ENCODE results near the gene QRICH1.

QRICH1 gene

GRCh38 chr3:49120096-49120437, 26.2 kb upstream of the QRICH1 start:
- no peak for DNase-seq (ENCODE audit: low read depth, low spot score)

- no peak for DNase-seq (ENCODE audit: low read depth, low spot score)
These were observed 25.6 kb upstream of the QRICH1 start for GRCh38 chr3:49119439-49119838.

- DNase-seq (ENCODE audit: low read depth, low spot score) = no peak
These were observed 25.2 kb upstream of the QRICH1 start for GRCh38 chr3:49119036-49119435.

- DNase-seq (ENCODE audit: low read depth, low spot score) = no peak
These were observed 18.4 kb upstream of the QRICH1 start for GRCh38 chr3:49112262-49112661.

GRCh38 chr3:49111347-49111746, 17.5 kb upstream of the QRICH1 start:
- DNase-seq (ENCODE audit: low read depth, low spot score) = no peak

- no peak for DNase-seq (ENCODE audit: low read depth, low spot score)
These were observed 16.9 kb upstream of the QRICH1 start for GRCh38 chr3:49110780-49111179.

GRCh38 chr3:49108346-49108745, 14.5 kb upstream of the QRICH1 start:
- DNase-seq (ENCODE audit: low read depth, low spot score) = no peak

- peak; percentile 70 for DNase-seq (ENCODE audit: low read depth, low spot score)
These were observed 10.8 kb upstream of the QRICH1 start, which contains the start of gene QARS1 for GRCh38 chr3:49104427-49105291. TSS of gene QARS1 (minus strand) at chr3:49104757. CDS start at chr3:49104733, 24 bp downstream.

GRCh38 chr3:49104052-49104426, 10.2 kb upstream of the QRICH1 start:
- DNase-seq (ENCODE audit: low read depth, low spot score) = no peak

GRCh38 chr3:49100046-49100615, 6.3 kb upstream of the QRICH1 start:
- DNase-seq (ENCODE audit: low read depth, low spot score) = no peak

GRCh38 chr3:49098910-49099630, 5.2 kb upstream of the QRICH1 start:
- no peak for DNase-seq (ENCODE audit: low read depth, low spot score)

GRCh38 chr3:49098429-49098828, 4.6 kb upstream of the QRICH1 start:
- DNase-seq (ENCODE audit: low read depth, low spot score) = no peak

GRCh38 chr3:49092938-49093852, 676 bp downstream of the QRICH1 start:
- DNase-seq (ENCODE audit: low read depth, low spot score) = peak; percentile 43

- no peak for DNase-seq (ENCODE audit: low read depth, low spot score)
These were observed 12.4 kb downstream of the QRICH1 start for GRCh38 chr3:49081429-49081828.

- DNase-seq (ENCODE audit: low read depth, low spot score) = no peak
These were observed 14.6 kb downstream of the QRICH1 start for GRCh38 chr3:49079270-49079669.

GRCh38 chr3:49076646-49077045, 17.2 kb downstream of the QRICH1 start:
- no peak for DNase-seq (ENCODE audit: low read depth, low spot score)

GRCh38 chr3:49076116-49076515, 17.8 kb downstream of the QRICH1 start:
- DNase-seq (ENCODE audit: low read depth, low spot score) = no peak

- DNase-seq (ENCODE audit: low read depth, low spot score) = no peak
These were observed 35.9 kb downstream of the QRICH1 start for GRCh38 chr3:49058011-49058410.

- DNase-seq (ENCODE audit: low read depth, low spot score) = no peak
These were observed 36.6 kb downstream of the QRICH1 start for GRCh38 chr3:49057268-49057667.

- DNase-seq (ENCODE audit: low read depth, low spot score) = no peak
These were observed 39.5 kb downstream of the QRICH1 start for GRCh38 chr3:49054344-49054862.

- no peak for DNase-seq (ENCODE audit: low read depth, low spot score)
These were observed 40.3 kb downstream of the QRICH1 start for GRCh38 chr3:49053543-49053942.
